ENCODE results near the gene RNF212. TPM values are rescaled to one million over a fixed set of nuclear protein-coding genes. Genes with fewer than 3 reads are reported as not detected.
"Not testable (repeated sequence)": the region's sequence is repeated elsewhere in the genome, so short reads cannot be mapped to it uniquely, and the experiment has no call there.

The RNF212 gene
- total RNA-seq, 1 donor, result 2.8 TPM

DNA sequence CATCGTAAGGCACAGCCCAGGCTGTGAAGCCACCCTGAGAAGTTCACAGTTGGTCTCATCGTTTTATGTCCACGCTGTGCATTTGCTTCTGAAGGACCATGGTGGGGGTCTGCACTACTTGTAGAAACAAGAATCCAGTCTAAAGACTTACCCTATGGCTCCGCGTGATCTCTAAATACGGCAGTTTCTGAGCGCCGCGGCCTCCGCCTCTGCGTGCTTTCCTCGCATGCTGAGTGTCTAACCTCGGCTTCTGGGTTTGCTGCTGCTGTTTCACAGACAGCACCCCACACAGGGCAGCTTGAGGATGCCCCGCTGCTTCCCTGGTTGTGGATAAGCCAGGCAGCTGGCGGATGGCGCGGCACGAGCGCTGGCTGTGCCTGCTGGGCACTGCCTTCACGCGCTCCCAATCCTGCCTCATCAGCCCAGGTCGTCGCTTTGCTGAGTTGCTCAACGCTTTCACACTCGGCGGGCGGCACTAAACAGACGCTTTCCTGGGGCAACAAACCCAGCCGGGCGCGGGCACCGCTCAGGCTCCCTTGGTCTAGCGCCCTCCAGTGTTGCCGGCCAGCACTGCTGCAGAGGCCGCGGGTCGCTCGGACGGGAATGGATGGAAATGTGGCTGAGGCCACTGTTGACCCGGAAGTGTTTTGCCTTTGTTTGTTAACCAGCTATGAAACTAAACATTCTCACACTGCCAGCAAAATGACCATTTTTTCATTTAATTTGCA is 62.7 kb downstream of the RNF212 start:
- no peak overlapping the region for H3K4me3 ChIP-seq (ENCODE audit: low read depth, low read length)
- TF ChIP-seq, protein P1, sequence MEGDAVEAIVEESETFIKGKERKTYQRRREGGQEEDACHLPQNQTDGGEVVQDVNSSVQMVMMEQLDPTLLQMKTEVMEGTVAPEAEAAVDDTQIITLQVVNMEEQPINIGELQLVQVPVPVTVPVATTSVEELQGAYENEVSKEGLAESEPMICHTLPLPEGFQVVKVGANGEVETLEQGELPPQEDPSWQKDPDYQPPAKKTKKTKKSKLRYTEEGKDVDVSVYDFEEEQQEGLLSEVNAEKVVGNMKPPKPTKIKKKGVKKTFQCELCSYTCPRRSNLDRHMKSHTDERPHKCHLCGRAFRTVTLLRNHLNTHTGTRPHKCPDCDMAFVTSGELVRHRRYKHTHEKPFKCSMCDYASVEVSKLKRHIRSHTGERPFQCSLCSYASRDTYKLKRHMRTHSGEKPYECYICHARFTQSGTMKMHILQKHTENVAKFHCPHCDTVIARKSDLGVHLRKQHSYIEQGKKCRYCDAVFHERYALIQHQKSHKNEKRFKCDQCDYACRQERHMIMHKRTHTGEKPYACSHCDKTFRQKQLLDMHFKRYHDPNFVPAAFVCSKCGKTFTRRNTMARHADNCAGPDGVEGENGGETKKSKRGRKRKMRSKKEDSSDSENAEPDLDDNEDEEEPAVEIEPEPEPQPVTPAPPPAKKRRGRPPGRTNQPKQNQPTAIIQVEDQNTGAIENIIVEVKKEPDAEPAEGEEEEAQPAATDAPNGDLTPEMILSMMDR (IDR thresholded peaks at IDR 0.05; ENCODE audit: insufficient read depth, low read length), result no peak
- DNase-seq (ENCODE audit: low read depth), result no peak

DNA sequence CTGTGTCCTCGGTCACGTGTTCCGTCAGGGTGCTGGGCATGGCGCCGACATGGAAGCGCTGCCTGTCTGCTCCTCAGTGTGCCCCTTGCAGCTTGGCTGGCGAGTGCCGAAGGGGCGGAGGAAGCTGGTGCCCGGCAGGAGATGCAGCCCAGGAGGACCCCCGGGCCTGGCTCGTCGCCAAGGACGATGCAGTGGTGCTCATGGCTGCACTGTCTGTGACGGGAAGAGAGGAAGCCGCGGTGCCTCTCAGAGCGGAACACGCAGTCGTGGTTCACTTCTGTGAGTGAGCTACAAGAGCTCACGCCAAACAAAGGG is 63.8 kb downstream of the RNF212 start:
- TF ChIP-seq, protein P1 (IDR thresholded peaks at IDR 0.05; ENCODE audit: insufficient read depth, low read length), result no peak
- DNase-seq (ENCODE audit: low read depth), result no peak
- H3K4me3 ChIP-seq (ENCODE audit: low read depth, low read length), result no peak overlapping the region

DNA sequence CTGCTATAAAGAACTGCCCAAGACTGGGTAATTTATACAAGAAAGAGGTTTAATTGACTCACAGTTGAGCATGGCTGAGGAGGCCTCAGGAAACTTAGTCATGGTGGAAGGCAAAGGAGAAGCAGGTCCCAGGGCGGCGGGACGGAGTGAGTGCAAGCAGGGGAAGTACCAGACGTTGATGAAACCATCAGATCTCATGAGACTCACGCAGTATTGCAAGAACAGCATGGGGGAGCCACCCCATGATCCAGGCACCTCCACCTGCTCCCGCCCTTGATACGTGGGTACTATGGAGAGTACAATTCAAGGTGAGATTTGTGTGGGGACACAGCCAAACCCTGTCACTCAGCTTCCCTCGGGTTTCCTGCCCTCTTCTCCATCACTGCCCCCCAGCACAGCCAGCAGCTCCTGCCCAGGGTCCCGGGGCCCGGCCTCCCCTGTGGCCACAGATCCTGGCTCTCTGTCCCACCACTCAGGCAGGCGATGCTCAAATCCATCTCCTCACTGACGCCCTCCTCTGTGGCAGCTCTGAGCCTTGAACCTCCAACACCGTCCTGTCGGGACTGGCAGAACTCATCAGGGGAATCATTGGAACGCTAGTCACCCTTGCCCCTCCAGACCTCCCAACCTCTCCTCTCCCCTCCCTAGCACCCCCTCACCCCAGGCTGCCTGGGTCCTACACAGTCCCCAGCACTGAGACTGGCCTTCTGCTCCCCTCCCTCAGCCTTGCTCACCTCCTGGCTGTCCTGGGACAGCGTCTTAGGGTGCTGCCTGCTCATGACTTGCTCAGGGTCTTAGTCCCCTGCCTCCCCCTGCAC is 64.4 kb downstream of the RNF212 start:
- DNase-seq (ENCODE audit: low read depth), result no peak
- no peak overlapping the region for H3K4me3 ChIP-seq (ENCODE audit: low read depth, low read length)
- TF ChIP-seq, protein P1 (IDR thresholded peaks at IDR 0.05; ENCODE audit: insufficient read depth, low read length), result no peak

DNA sequence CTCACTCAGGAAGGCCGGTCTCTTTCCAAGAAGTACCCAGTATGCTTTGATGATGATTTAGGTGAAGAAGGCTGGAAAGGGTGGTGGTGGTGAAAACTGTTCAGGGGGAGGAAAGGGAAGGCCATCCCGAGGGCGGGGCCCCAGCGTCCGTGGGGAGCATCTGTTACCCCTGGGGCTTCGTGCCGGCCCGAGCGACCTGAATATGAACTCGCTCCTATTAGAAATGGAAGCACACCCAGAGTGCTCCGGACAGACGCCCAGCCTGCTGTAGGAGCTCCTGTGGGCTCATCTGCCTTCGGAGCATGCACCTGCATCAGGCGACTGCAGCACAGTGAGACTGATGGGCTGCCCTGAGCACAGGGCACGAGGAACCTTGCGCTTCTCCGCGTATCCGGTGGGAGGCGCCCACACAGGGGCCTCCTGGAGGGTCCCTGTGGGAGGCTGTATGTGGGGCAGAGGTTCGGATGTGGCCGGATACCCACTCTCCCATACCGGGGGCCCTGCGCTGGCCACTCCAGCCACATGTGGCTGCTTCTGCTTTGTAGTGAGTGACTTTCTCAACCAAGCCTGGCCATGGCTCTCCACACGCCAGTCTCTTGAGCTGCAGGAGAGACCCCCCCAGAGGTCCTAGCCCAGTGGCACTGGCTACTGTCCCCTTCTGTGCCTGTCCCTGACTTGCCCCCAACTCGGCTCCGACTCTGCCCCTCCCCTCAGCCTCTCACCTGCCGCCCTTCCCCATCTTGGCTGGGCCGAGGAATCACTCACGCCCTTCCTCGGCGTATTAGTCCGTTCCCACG is 65.2 kb downstream of the RNF212 start:
- no peak overlapping the region for H3K4me3 ChIP-seq (ENCODE audit: low read depth, low read length)
- TF ChIP-seq, protein P1 (IDR thresholded peaks at IDR 0.05; ENCODE audit: insufficient read depth, low read length), result no peak
- no peak for DNase-seq (ENCODE audit: low read depth)

DNA sequence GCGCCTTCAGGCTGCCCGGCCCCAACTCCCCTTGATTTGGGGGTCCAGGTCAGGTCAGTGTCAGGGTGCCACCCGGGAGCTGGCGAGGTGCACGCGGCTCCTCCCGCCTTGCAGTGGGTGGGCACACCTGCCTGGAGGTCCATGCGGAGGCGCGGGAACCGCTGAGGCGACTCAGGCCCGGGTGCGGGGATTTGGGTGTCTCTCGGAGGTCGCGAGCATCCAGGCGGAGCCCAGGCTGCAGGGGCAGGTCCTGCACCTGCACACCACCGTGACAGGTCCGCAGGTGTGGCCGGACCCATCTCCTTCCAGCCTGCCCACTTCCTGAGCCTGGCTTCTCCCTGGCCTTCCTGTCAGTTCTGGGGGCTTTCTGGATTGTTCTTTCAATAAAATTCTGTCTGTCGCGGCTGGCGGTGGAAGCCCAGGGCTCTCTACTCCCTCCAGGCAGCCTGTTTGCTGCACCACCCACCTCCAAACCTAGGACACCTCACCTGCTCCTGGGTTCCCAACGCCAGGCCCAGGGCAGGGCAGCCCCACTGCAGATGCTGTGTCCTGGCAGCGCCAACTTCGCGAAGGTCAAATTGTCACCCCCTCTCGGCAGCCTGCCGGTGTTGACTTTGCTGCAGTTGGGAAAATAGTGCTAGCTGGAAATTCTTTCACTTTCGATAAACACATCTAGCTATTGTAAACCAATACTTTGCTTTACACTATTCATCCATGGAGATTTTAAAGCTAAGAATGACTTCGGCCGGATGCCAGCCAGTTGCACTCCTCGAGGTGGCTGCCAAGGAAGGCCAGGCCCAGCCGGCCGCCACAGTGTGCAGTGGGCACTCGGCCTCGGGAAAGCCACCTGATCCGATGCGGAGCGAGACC is 66.0 kb downstream of the RNF212 start:
- peak; percentile 30 for DNase-seq (ENCODE audit: low read depth)
- TF ChIP-seq, protein P1 (IDR thresholded peaks at IDR 0.05; ENCODE audit: insufficient read depth, low read length), result no peak

DNA sequence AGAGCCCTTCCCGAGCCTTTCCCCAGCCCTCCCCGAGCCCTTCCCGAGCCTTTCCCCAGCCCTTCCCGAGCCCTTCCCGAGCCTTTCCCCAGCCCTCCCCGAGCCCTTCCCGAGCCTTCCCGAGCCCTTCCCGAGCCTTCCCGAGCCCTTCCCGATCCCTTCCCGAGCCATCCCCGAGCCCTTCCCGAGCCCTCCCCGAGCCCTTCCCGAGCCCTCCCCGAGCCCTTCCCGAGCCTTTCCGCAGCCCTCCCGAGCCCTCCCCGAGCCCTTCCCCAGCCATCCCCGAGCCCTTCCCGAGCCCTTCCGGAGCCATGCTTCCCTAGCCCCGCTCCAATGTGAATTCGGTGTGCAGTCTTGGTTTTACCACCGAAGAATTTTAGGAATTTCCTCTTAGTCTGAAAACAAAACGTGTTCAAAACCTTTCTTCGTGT is 66.8 kb downstream of the RNF212 start:
- DNase-seq (ENCODE audit: low read depth), result peak; percentile 77
- not testable (repeated sequence) for H3K4me3 ChIP-seq (ENCODE audit: low read depth, low read length)

More for the DNA sequence above, 66.0 kb downstream of the RNF212 start:
- H3K4me3 ChIP-seq (ENCODE audit: low read depth, low read length), result peak overlapping the region; percentile 25

Measured in fibroblast of the aortic adventitia (primary cell).